Stimulated activated CD8-positive, alpha-beta memory T cell treated with anti-CD3 and anti-CD28 coated beads, Interleukin-12 subunit alpha, Interleukin-12 subunit beta, amount 100 ng/mL, for 24 hours (primary cell): ENCODE results near the gene C11orf21.

Experiments
- DNase-seq: peaks from one replicate; pipeline ENCODE4 v3.0.0-alpha.2; 2020; ENCODE audit errors: extremely low read depth

The C11orf21 gene

GRCh38 chr11:2260491-2261364 is 41.0 kb downstream of the C11orf21 start:
- DNase-seq = no peak

- no peak for DNase-seq
Measured at GRCh38 chr11:2259897-2260451, 41.7 kb downstream of the C11orf21 start.

GRCh38 chr11:2259466-2259830 is 42.3 kb downstream of the C11orf21 start:
- DNase-seq = no peak

GRCh38 chr11:2258501-2259465 is 42.9 kb downstream of the C11orf21 start:
- no peak for DNase-seq

- DNase-seq = no peak
Measured at GRCh38 chr11:2256951-2257700, 44.6 kb downstream of the C11orf21 start.

GRCh38 chr11:2256293-2256913 is 45.3 kb downstream of the C11orf21 start:
- no peak for DNase-seq

GRCh38 chr11:2252018-2252417 is 49.7 kb downstream of the C11orf21 start:
- no peak for DNase-seq

GRCh38 chr11:2251138-2251537 is 50.6 kb downstream of the C11orf21 start:
- DNase-seq = no peak

GRCh38 chr11:2250485-2250884 is 51.2 kb downstream of the C11orf21 start:
- DNase-seq = no peak

GRCh38 chr11:2250041-2250440 is 51.7 kb downstream of the C11orf21 start:
- no peak for DNase-seq

- no peak for DNase-seq
Measured at GRCh38 chr11:2249189-2249916, 52.4 kb downstream of the C11orf21 start.

- no peak for DNase-seq
Measured at GRCh38 chr11:2248762-2249161, 53.0 kb downstream of the C11orf21 start.

- DNase-seq = no peak
Measured at GRCh38 chr11:2248242-2248641, 53.5 kb downstream of the C11orf21 start.

- no peak for DNase-seq
Measured at GRCh38 chr11:2247496-2247895, 54.2 kb downstream of the C11orf21 start.
